ENCODE measurements around the gene EGR4. TPM values are rescaled to one million over a fixed set of nuclear protein-coding genes. Genes with fewer than 3 reads are reported as not detected.

Gene EGR4
- polyA plus RNA-seq, 1 experiment = not detected

- Histone ChIP-seq H3K36me3 (ENCODE audit: control insufficient read depth, insufficient read depth, low read length) (no peaks in the 10 kb centered on the region), H3K27me3 (ENCODE audit: control insufficient read depth, insufficient read depth, low read length) (peaks cover 13% of the 10 kb centered on the region), H3K4me3 (ENCODE audit: low read depth, low read length) (peak overlapping the region; percentile 75)
- ChIA-PET CTCF (no interaction called here), POLR2A (no interaction called here)
- TF ChIP-seq, protein P1, sequence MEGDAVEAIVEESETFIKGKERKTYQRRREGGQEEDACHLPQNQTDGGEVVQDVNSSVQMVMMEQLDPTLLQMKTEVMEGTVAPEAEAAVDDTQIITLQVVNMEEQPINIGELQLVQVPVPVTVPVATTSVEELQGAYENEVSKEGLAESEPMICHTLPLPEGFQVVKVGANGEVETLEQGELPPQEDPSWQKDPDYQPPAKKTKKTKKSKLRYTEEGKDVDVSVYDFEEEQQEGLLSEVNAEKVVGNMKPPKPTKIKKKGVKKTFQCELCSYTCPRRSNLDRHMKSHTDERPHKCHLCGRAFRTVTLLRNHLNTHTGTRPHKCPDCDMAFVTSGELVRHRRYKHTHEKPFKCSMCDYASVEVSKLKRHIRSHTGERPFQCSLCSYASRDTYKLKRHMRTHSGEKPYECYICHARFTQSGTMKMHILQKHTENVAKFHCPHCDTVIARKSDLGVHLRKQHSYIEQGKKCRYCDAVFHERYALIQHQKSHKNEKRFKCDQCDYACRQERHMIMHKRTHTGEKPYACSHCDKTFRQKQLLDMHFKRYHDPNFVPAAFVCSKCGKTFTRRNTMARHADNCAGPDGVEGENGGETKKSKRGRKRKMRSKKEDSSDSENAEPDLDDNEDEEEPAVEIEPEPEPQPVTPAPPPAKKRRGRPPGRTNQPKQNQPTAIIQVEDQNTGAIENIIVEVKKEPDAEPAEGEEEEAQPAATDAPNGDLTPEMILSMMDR (IDR thresholded peaks at IDR 0.05; ENCODE audit: insufficient read depth, low read depth, low read length) = no peak
- no peak for DNase-seq (ENCODE audit: low read depth)
Observed at GRCh38 chr2:73282924-73283544, 10.3 kb downstream of the EGR4 start.

- ChIA-PET CTCF (interaction anchor here (1.3 to 3.9 kb wide), 2 partner anchors 8 to 9 kb away, joined by 3 to 14 read pairs; no protein-coding TSS in a partner anchor), POLR2A (no interaction called here)
- no peak for DNase-seq (ENCODE audit: low read depth)
- H3K27me3 ChIP-seq (ENCODE audit: control insufficient read depth, insufficient read depth, low read length) = peaks cover 7% of the 10 kb centered on the region
- H3K36me3 ChIP-seq (ENCODE audit: control insufficient read depth, insufficient read depth, low read length) = no peaks in the 10 kb centered on the region
- no peak overlapping the region for H3K4me3 ChIP-seq (ENCODE audit: low read depth, low read length)
- TF ChIP-seq, protein P1 (IDR thresholded peaks at IDR 0.05; ENCODE audit: insufficient read depth, low read depth, low read length) = no peak
Observed at GRCh38 chr2:73281244-73281643, 12.1 kb downstream of the EGR4 start.

GRCh38 chr2:73279852-73280251 lies 13.5 kb downstream of the EGR4 start:
- ChIA-PET CTCF (interaction anchor here (3.9 kb wide), 1 partner anchor 10 kb away, joined by 14 read pairs; no protein-coding TSS in a partner anchor), POLR2A (no interaction called here)
- H3K27me3 ChIP-seq (ENCODE audit: control insufficient read depth, insufficient read depth, low read length) = peaks cover 1% of the 10 kb centered on the region
- no peak for DNase-seq (ENCODE audit: low read depth)
- TF ChIP-seq, protein P1 (IDR thresholded peaks at IDR 0.05; ENCODE audit: insufficient read depth, low read depth, low read length) = no peak
- H3K36me3 ChIP-seq (ENCODE audit: control insufficient read depth, insufficient read depth, low read length) = no peaks in the 10 kb centered on the region
- H3K4me3 ChIP-seq (ENCODE audit: low read depth, low read length) = no peak overlapping the region

DNA sequence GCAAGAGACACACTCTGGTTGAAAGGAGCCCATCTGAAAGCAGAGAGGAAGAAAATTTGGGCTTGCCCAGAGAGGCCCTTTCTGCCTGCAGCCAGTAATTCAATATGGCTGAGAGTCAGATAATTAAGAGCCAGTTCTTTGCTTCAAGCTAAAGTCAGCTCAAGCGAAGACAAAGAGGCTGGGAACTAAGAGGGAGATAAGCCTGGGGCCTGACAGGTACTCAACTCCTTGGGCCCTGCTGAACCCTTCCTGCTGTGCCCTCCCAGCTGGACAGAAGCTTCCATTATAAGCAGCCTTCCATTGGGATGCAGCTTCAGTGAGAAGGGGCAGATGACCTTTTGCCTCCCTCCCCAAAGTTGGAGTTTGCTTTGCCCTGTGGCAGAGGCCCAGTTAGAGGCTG lies 21.1 kb downstream of the EGR4 start:
- peaks cover 19% of the 10 kb centered on the region for H3K27me3 ChIP-seq (ENCODE audit: control insufficient read depth, insufficient read depth, low read length)
- DNase-seq (ENCODE audit: low read depth) = no peak
- no peak overlapping the region for H3K4me3 ChIP-seq (ENCODE audit: low read depth, low read length)
- CTCF ChIA-PET = interaction anchor here (0.6 to 1.5 kb wide), 4 partner anchors 9 to 155 kb away, joined by 3 to 4 read pairs (median 3); no protein-coding TSS in a partner anchor
- TF ChIP-seq, protein P1 (IDR thresholded peaks at IDR 0.05; ENCODE audit: insufficient read depth, low read depth, low read length) = no peak
- POLR2A ChIA-PET = no interaction called here
- peaks cover 2% of the 10 kb centered on the region; the same call in 1 of the 2 replicates for H3K36me3 ChIP-seq (ENCODE audit: control insufficient read depth, insufficient read depth, low read length)

DNA sequence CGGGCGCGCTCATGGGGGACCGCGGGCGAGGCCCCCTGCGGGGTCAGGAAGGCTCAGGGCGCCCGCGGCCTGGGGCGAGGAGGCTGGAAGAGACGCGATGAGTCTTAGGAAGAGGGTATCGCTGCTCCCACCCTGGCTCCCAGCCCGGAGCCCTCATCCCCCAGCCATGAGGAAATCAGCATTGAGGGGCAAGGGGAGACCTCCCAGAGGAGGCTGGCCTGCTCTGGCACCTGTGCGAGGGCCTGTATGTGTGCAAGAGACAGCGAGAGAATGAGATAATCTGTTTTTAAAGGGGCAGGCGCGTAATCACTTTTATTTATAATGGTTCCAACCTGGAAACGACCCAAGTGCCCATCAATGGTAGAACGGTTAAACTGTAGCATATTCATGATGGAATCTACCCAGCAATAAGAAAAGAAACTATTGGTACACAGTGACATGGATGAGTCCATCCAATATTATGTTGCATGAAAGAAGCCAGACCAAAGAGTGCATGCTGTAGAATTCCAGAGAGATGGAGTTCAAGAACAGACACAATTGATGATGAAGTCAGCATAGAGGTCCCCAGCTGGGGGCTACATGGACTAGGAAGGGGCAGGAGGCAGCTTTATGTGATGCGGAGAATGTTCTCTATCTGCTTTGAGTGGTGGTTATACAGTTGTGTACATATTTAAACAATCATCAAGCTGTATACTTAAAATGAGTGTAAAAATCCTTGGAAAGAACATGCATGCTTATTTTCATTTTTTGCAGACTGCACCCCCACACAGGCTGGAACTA lies 23.5 kb downstream of the EGR4 start:
- CTCF ChIA-PET = interaction anchor here (1.2 to 1.4 kb wide), 2 partner anchors 10 to 16 kb away, joined by 3 to 4 read pairs; no protein-coding TSS in a partner anchor
- TF ChIP-seq, protein P1 (IDR thresholded peaks at IDR 0.05; ENCODE audit: insufficient read depth, low read depth, low read length) = no peak
- no peak overlapping the region for H3K4me3 ChIP-seq (ENCODE audit: low read depth, low read length)
- H3K36me3 ChIP-seq (ENCODE audit: control insufficient read depth, insufficient read depth, low read length) = peaks cover 2% of the 10 kb centered on the region; the same call in 1 of the 2 replicates
- POLR2A ChIA-PET = no interaction called here
- DNase-seq (ENCODE audit: low read depth) = no peak
- H3K27me3 ChIP-seq (ENCODE audit: control insufficient read depth, insufficient read depth, low read length) = peaks cover 19% of the 10 kb centered on the region
